H9 (cell line): ENCODE measurements around the gene FAM171A1. TPM values are rescaled to one million over a fixed set of nuclear protein-coding genes. Genes with fewer than 3 reads are reported as not detected.

ENCODE experiments used
- DNase-seq: peaks from one replicate; pipeline ENCODE4 v3.0.0-alpha.2; 2017
- H2AFZ ChIP-seq: one replicate; pipeline ENCODE4 v1.6.1; 2013; ENCODE audit warnings: mild to moderate bottlenecking, low read length, control low read depth, moderate library complexity
- H2AK5ac ChIP-seq: 2 replicates; pipeline ENCODE4 v1.6.1; 2013; ENCODE audit warnings: low read length, control low read depth, mixed read lengths; ENCODE audit not compliant: insufficient read length
- H2BK120ac ChIP-seq: one replicate; pipeline ENCODE4 v1.6.1; 2013; ENCODE audit warnings: low read depth, mild to moderate bottlenecking, low read length, control low read depth, inconsistent platforms; ENCODE audit not compliant: poor library complexity, severe bottlenecking
- H2BK12ac ChIP-seq: 2 replicates; pipeline ENCODE4 v1.6.1; 2013; ENCODE audit warnings: low read length, control low read depth, mixed read lengths, low read depth; ENCODE audit not compliant: insufficient read length
- H2BK15ac ChIP-seq: 2 replicates; pipeline ENCODE4 v1.6.1; 2013; ENCODE audit warnings: low read depth, low read length, control low read depth
- H2BK20ac ChIP-seq: one replicate; pipeline ENCODE4 v1.6.1; 2013; ENCODE audit warnings: low read depth, mild to moderate bottlenecking, low read length, control low read depth, inconsistent platforms; ENCODE audit not compliant: poor library complexity, severe bottlenecking
- H2BK5ac ChIP-seq: 2 replicates; pipeline ENCODE4 v1.6.1; 2013; ENCODE audit warnings: low read length, control low read depth, mixed read lengths; ENCODE audit not compliant: insufficient read length
- H3K14ac ChIP-seq: 2 replicates; pipeline ENCODE4 v1.6.1; 2013; ENCODE audit warnings: low read length, control low read depth; ENCODE audit not compliant: insufficient read depth
- H3K18ac ChIP-seq: 2 replicates; pipeline ENCODE4 v1.6.1; 2013; ENCODE audit warnings: low read depth, mild to moderate bottlenecking, mixed read lengths, low read length, control low read depth; ENCODE audit not compliant: insufficient read length
- H3K23ac ChIP-seq: 2 replicates; pipeline ENCODE4 v1.6.1; 2013; ENCODE audit warnings: low read length, control low read depth, mixed read lengths, low read depth; ENCODE audit not compliant: insufficient read length
- H3K23me2 ChIP-seq: 2 replicates; pipeline ENCODE4 v1.6.1; 2013; ENCODE audit warnings: low read depth, mild to moderate bottlenecking, mixed read lengths, low read length, control low read depth; ENCODE audit not compliant: insufficient read length, poor library complexity, severe bottlenecking
- H3K27ac ChIP-seq: 2 replicates; pipeline ENCODE4 v1.5.1; 2013; ENCODE audit warnings: low read length, control low read depth, mixed read lengths, low read depth; ENCODE audit not compliant: insufficient read length
- H3K27me3 ChIP-seq: 2 replicates; pipeline ENCODE4 v1.6.1; 2013; ENCODE audit warnings: low read length, control low read depth, inconsistent platforms; ENCODE audit not compliant: insufficient read depth
- H3K4ac ChIP-seq: 2 replicates; pipeline ENCODE4 v1.6.1; 2013; ENCODE audit warnings: low read depth, mild to moderate bottlenecking, control low read depth, inconsistent platforms, low read length, moderate library complexity
- H3K4me1 ChIP-seq: 2 replicates; pipeline ENCODE4 v1.6.1; 2013; ENCODE audit warnings: low read length, control low read depth, inconsistent platforms; ENCODE audit not compliant: insufficient read depth
- H3K4me2 ChIP-seq: 2 replicates; pipeline ENCODE4 v1.6.1; 2013; ENCODE audit warnings: low read length, control low read depth, mixed read lengths; ENCODE audit not compliant: insufficient read length, insufficient read depth
- H3K56ac ChIP-seq: 2 replicates; pipeline ENCODE4 v1.6.1; 2013; ENCODE audit warnings: low read depth, mild to moderate bottlenecking, mixed read lengths, low read length, control low read depth; ENCODE audit not compliant: insufficient read length
- H3K79me1 ChIP-seq: 2 replicates; pipeline ENCODE4 v1.6.1; 2013; ENCODE audit warnings: low read depth, mild to moderate bottlenecking, moderate library complexity, low read length, control low read depth, inconsistent platforms; ENCODE audit not compliant: insufficient read depth, poor library complexity, severe bottlenecking
- H3K79me2 ChIP-seq: 2 replicates; pipeline ENCODE4 v1.6.1; 2013; ENCODE audit warnings: low read length, control low read depth, inconsistent platforms; ENCODE audit not compliant: insufficient read depth
- H3K9ac ChIP-seq: 2 replicates; pipeline ENCODE4 v1.6.1; 2013; ENCODE audit warnings: low read length, control low read depth, mixed read lengths; ENCODE audit not compliant: insufficient read length; ENCODE audit errors: extremely low read depth
- H3K9me3 ChIP-seq: one replicate; pipeline ENCODE4 v1.6.1; 2013; ENCODE audit warnings: low read depth, low read length, inconsistent platforms; ENCODE audit not compliant: control insufficient read depth
- H3T11ph ChIP-seq: one replicate; pipeline ENCODE4 v1.6.1; 2013; ENCODE audit warnings: mild to moderate bottlenecking, low read length, control low read depth, inconsistent platforms
- H4K20me1 ChIP-seq: one replicate; pipeline ENCODE4 v1.6.1; 2013; ENCODE audit not compliant: control insufficient read depth, insufficient read length, insufficient read depth
- H4K5ac ChIP-seq: 2 replicates; pipeline ENCODE4 v1.6.1; 2013; ENCODE audit warnings: low read depth, mild to moderate bottlenecking, mixed read lengths, low read length, control low read depth; ENCODE audit not compliant: insufficient read length
- H4K8ac ChIP-seq: replicated peaks from 2 replicates; pipeline ENCODE4 v1.6.1; 2013; ENCODE audit warnings: low read length, control low read depth, mixed read lengths, low read depth; ENCODE audit not compliant: insufficient read length
- H4K91ac ChIP-seq: 2 replicates; pipeline ENCODE4 v1.6.1; 2013; ENCODE audit warnings: low read depth, mild to moderate bottlenecking, moderate library complexity, mixed read lengths, low read length, control low read depth; ENCODE audit not compliant: insufficient read length
- H3K27ac Mint-ChIP-seq, 3 experiments: 2 replicates in 2 of 3; 3 replicates in 1 of 3; pipeline ENCODE4 v1.8.0; 2020 to 2021; ENCODE audit warnings: mixed read lengths in 3 of 3, mild to moderate bottlenecking in 1 of 3, moderate library complexity in 1 of 3
- H3K27me3 Mint-ChIP-seq: 2 replicates; pipeline ENCODE4 v1.8.0; 2021; ENCODE audit warnings: low read depth, mild to moderate bottlenecking, moderate library complexity, mixed read lengths
- H3K36me3 Mint-ChIP-seq, 3 experiments: 2 replicates in 2 of 3; 3 replicates in 1 of 3; pipeline ENCODE4 v1.8.0; 2020 to 2021; ENCODE audit warnings: low read depth in 3 of 3, mixed read lengths in 3 of 3; ENCODE audit not compliant: insufficient read depth in 1 of 3
- H3K4me1 Mint-ChIP-seq, 2 experiments: 2 replicates each; pipeline ENCODE4 v1.8.0; 2020; ENCODE audit warnings: mixed read lengths in 2 of 2
- H3K4me3 Mint-ChIP-seq, 2 experiments: 2 replicates in 1 of 2; 3 replicates in 1 of 2; pipeline ENCODE4 v1.8.0; 2020 to 2021; ENCODE audit warnings: mild to moderate bottlenecking in 2 of 2, mixed read lengths in 2 of 2, moderate library complexity in 1 of 2
- H3K9me3 Mint-ChIP-seq, 2 experiments: 2 replicates in 1 of 2; 3 replicates in 1 of 2; pipeline ENCODE4 v1.8.0; 2020; ENCODE audit warnings: mild to moderate bottlenecking in 2 of 2, mixed read lengths in 2 of 2, moderate library complexity in 1 of 2
- WGBS: extraction: QIAGEN DNeasy Blood & Tissue Kit; methylation state at CpG from one replicate; pipeline ENCODE4 v1.1.7; 2013; ENCODE audit warnings: missing lambda C conversion rate, low lambda C conversion rate, mixed read lengths; ENCODE audit not compliant: insufficient read length; ENCODE audit errors: extremely low coverage; 5-methylcytosine and 5-hydroxymethylcytosine counted together
- total RNA-seq: library from RNA; stranded (reverse); gene quantifications from 2 replicates; pipeline ENCODE4 v1.2.1, GENCODE V29; 2021
- TF ChIP-seq, protein P1 (sequence below): fragments of 200-600 bp; sonication (generic); conservative IDR thresholded peaks from 3 replicates; pipeline ENCODE4 v1.8.0; 2021; ENCODE audit warnings: antibody characterized with exemption, mild to moderate bottlenecking

The FAM171A1 gene
- total RNA-seq, 1 experiment from 2014 or later = 37.4 TPM

DNA sequence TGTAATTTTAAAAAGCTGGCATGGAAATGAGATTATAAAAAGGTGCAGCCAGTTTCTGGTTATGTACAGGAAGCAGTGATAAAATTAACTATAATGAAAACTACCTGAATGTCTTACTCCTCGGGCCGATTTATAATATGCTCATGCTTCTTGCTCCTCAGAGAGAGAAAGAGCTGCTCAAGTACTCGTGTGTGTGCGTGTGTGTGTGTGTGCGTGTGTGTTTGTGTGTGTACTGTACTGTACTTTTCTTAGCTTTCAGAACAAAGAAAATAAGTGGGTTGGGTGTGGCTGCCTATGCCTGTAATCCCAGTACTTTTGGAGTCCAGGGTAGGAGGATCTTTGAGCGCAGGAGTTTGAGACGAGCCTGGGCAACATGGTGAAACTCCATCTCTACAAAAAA, 106.0 kb downstream of the FAM171A1 start:
- no peak overlapping the region for H2BK120ac ChIP-seq
- no peak overlapping the region for H3K4me2 ChIP-seq
- H4K20me1 ChIP-seq = no peaks in the 10 kb centered on the region
- no peak overlapping the region for H4K5ac ChIP-seq
- no peak overlapping the region for H2AK5ac ChIP-seq
- Mint-ChIP-seq H3K9me3 (peaks cover 16 to 18% of the 10 kb centered on the region in 2 experiments), H3K4me1 (no peaks in the 10 kb centered on the region), H3K36me3 (peaks cover 22 to 33% (median 30%) of the 10 kb centered on the region in 3 experiments), H3K27me3 (no peaks in the 10 kb centered on the region), H3K4me3 (no peak overlapping the region), H3K27ac (no peak overlapping the region)
- H3K9me3 ChIP-seq = peaks cover 11% of the 10 kb centered on the region
- no peak overlapping the region for H4K8ac ChIP-seq
- TF ChIP-seq, protein P1, sequence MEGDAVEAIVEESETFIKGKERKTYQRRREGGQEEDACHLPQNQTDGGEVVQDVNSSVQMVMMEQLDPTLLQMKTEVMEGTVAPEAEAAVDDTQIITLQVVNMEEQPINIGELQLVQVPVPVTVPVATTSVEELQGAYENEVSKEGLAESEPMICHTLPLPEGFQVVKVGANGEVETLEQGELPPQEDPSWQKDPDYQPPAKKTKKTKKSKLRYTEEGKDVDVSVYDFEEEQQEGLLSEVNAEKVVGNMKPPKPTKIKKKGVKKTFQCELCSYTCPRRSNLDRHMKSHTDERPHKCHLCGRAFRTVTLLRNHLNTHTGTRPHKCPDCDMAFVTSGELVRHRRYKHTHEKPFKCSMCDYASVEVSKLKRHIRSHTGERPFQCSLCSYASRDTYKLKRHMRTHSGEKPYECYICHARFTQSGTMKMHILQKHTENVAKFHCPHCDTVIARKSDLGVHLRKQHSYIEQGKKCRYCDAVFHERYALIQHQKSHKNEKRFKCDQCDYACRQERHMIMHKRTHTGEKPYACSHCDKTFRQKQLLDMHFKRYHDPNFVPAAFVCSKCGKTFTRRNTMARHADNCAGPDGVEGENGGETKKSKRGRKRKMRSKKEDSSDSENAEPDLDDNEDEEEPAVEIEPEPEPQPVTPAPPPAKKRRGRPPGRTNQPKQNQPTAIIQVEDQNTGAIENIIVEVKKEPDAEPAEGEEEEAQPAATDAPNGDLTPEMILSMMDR = no peak
- no peak overlapping the region for H2BK12ac ChIP-seq
- no peak overlapping the region for H3K27ac ChIP-seq
- no CpG with 5 or more reads among the region's 7 CpGs for whole genome bisulfite sequencing
- H2BK15ac ChIP-seq = no peak overlapping the region
- no peak overlapping the region for H2AFZ ChIP-seq
- H3K23me2 ChIP-seq = no peaks in the 10 kb centered on the region
- H4K91ac ChIP-seq = no peak overlapping the region
- no peak overlapping the region for H3K14ac ChIP-seq
- no peak overlapping the region for H2BK20ac ChIP-seq
- no peak overlapping the region for H3K18ac ChIP-seq
- DNase-seq = no peak
- H3K9ac ChIP-seq = no peak overlapping the region
- H2BK5ac ChIP-seq = no peak overlapping the region
- no peak overlapping the region for H3K4ac ChIP-seq
- no peaks in the 10 kb centered on the region for H3K79me1 ChIP-seq
- H3K27me3 ChIP-seq = no peaks in the 10 kb centered on the region
- no peak overlapping the region for H3T11ph ChIP-seq
- H3K79me2 ChIP-seq = no peaks in the 10 kb centered on the region
- H3K4me1 ChIP-seq = no peaks in the 10 kb centered on the region
- no peak overlapping the region for H3K23ac ChIP-seq
- no peak overlapping the region for H3K56ac ChIP-seq
